GM18498 (cell line): ENCODE results near the gene DSG4.
A peak's percentile ranks its signal among the peaks of the same experiment; 100 is the strongest.

Source experiments
- ATAC-seq: cut with Tn5 transposase; IDR thresholded peaks from one replicate; pipeline ENCODE4 v1.9.1; 2021; ENCODE audit warnings: mild to moderate bottlenecking, moderate library complexity; ENCODE audit not compliant: unreplicated experiment

DSG4 gene

DNA sequence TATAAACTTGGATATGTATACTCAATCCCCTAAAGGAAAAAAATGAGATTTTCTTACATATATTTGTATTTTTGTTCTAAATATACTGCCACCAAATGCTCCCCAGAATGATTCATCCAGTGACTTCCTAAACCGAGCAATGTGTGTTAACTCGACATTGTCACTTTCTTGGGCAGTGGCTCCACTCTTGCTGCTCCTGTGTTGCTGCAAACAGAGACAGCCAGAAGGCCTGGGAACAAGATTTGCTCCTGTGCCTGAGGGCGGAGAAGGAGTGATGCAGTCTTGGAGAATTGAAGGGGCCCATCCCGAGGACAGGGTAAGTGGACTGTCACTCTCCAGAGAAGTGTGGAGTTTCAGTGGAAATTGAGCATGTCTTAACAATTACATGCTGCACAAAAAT lies 32.7 kb downstream of the DSG4 start:
- ATAC-seq = no peak

- ATAC-seq = no peak
Observed at GRCh38 chr18:31410716-31411483, 34.3 kb downstream of the DSG4 start.

DNA sequence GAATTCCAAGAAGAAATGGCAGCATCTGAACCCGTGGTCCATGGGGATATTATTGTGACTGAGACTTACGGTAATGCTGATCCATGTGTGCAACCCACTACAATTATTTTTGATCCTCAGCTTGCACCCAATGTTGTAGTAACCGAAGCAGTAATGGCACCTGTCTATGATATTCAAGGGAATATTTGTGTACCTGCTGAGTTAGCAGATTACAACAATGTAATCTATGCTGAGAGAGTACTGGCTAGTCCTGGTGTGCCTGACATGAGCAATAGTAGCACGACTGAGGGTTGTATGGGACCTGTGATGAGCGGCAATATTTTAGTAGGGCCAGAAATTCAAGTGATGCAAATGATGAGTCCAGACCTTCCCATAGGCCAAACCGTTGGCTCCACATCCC lies 36.6 kb downstream of the DSG4 start:
- no peak for ATAC-seq

GRCh38 chr18:31417850-31418249 lies 41.3 kb downstream of the DSG4 start:
- no peak for ATAC-seq

DNA sequence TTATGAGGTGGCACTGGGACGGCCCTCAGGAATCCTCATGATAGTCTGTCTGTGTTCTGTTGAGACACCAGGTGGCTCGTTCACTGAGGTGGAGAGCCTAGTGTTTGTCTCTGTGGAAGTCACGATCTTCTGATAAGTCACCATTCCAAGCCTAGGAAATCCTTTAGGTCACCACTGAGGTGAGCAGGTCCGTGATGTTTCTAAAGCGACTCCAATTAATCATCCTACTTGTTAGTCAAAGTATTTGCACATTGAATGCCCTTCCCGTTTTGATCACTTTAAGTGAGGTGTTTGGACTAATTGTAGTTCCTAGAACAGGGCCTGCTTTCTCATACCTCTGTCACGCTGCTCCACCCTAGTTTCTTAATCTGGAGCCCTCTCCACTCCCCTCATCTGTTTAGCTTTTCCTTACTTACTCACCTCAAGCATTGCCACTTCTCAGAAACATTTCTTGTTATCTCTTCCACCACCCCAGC lies 42.9 kb downstream of the DSG4 start:
- ATAC-seq = no peak

DNA sequence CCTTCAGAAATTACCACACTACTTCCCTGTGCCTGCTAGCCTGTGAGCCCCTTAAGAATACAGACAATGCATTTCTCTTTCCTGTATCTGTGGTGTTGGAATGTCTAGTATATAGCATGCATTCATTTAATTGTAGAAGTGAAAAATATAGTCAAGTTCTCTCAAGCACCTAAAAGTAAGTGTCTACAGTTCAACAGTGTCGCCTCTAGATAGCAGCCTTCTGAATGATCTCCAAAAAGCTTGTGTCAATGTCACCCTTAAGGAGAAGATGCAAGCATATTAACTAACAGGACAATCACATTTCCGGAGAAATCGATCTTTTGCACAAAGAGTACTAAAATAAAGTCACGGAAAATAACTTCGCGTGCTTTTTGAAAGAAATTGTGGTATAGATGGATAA lies 43.5 kb downstream of the DSG4 start:
- ATAC-seq = no peak

DNA sequence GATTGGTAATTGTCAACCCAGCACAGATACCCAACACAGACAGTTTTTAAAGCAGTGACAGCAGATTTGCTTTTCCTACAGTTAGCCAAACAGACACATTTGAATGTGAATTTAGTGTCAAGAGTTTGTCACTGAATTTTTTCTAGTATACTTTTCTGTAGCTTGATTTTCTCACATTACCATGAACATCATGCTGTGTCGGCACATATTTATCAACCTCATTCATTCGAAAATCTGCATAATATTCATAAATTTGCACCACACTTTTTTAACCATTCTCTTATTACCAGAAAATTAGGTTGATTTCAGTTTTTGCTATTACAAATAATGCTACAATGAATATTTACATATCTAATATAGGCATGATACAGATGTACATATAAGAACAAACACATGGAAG lies 43.9 kb downstream of the DSG4 start:
- no peak for ATAC-seq

DNA sequence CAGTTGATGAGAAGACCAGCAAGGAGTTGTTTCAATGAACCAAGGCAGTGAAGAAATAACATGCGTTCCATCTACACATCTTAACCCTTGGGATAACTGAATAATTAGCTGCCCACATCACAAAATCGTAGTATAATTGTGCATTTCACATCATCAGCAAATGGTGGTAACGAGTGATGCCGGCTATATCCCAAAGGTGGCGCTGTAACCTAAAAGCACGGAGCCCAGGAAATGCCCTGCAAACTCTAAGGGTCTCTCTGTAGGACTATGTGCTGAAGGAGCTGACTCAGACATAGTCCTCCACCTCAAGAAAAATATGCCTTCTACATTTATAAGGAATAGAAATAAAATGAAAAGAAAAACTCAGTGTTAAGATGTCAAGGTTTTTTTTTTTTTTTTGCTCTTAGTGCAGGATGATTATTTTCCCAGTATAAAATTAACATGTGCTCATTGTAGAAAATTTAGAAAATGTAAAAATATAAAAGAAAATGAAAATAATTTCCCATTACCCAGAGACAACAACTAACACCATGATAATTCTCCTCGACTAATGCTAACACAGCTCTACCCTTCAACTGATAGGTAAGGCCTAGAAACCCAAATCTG lies 47.9 kb downstream of the DSG4 start:
- ATAC-seq = peak; percentile 68

DNA sequence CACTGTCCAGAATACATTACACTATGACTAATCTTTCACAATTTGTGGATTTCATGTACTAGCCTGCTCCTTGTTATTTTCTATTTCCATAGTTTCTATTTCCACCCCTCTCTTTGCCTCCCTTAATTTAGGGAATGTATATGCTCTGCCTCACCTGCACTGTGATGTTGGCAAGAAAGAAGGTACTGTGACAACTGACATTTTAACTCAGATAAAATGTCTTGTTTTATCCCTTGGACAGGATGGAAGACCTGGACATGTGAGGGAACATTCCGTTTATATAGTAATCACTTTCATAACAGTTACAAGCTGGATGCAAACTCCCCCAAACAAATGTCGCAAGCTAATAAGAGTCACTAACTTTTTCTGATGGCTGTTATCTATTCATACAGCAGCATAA lies 49.4 kb downstream of the DSG4 start:
- no peak for ATAC-seq

GRCh38 chr18:31426871-31427406 lies 50.4 kb downstream of the DSG4 start:
- ATAC-seq = no peak

DNA sequence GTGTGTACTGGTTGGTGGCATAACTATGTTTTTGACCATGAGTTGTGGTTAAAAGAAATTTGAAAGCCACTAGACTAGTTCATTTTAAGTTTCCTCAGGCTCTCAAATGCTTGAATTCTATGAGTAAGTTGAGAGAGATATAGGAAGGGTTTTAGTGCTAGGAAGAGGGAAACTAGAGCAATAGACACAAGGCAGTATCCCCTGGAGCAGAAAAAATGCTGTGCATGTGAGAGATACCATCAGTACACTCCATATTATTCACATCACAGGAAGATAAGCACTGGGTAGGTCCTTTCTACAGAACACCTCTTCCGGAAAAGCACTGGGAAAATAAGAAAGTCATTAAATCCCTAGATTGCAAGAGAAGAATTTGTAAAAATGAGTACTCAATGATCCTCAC lies 51.6 kb downstream of the DSG4 start:
- no peak for ATAC-seq

DNA sequence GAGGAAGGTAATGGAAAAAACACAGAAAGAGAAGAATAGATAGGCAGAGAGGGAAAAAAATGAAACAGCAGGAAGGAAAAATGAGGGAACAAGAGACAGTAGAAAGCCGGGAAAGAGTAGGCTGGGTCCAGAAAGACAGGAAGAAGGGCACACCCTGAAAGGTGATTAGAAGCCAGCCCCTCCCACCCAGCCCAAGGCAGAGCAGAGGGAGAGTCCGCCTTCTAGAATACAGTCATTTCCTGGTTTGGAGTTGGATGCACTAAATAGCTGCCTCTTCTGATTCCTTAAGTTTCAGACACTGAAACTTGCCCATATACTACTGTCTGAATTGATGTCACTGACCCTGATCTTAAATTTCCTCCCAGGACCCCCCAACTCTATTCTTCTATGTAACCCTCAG lies 53.0 kb downstream of the DSG4 start:
- ATAC-seq = no peak

DNA sequence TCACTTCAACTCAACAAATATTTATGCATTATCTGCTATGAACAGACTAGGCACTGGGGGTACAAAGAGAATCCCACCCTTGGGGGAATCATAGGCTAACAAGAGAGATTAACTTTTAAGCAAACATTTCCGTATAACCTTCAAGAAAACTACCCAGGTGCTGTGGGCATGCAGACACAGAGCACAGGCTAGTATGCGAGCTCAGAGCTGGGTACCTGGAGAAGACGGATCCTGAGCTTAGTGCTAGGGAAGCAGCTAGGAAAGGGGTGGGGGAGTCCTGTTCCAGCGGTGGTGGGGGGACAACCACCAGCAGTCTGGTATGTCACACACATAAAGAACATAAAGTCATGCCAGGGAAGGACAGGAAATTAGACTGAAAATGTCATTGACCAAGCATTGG lies 53.5 kb downstream of the DSG4 start:
- ATAC-seq = no peak

DNA sequence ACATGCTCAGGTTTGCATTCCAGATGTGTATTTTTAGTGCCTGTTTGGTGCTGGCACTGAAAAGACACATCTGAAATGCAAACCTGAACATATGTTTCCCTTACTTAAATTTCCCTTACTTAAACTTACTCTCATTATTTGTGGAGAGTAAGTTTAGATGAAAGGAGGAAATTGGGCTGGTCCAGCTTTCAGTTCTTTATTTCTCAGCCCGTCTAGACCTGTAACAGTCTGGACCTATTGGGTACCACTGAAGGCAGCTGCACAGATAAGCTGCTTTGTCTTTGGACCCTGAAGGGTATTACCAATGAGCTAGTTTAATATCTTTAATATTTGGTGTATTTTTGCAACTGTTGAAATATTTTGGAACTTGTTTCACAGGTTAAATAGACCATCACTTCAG lies 54.0 kb downstream of the DSG4 start:
- no peak for ATAC-seq

- ATAC-seq = no peak
Observed at GRCh38 chr18:31432316-31432715, 55.7 kb downstream of the DSG4 start.

GRCh38 chr18:31436825-31437224 lies 60.2 kb downstream of the DSG4 start:
- no peak for ATAC-seq

GRCh38 chr18:31438402-31438801 lies 61.8 kb downstream of the DSG4 start:
- peak; percentile 48 for ATAC-seq

- no peak for ATAC-seq
Observed at GRCh38 chr18:31439807-31440325, 63.3 kb downstream of the DSG4 start.

DNA sequence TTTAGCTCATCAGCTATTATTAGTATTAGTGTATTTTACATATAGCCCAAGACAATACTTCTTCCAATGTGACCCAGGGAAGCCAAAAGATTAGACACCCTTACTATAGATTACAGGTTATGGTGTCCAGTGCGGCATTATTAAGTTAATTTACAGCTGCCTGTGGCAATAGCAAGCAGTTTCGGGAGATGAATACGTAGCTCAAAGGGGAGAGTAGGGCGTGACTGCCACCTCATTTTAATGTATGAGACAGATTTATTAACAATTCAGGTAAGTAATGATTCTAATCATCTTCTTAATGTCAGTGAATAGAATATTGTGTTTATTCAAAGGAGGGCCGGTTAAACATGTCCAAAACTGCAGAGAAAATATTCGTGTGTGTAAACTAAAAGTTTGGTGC lies 64.2 kb downstream of the DSG4 start:
- ATAC-seq = no peak

GRCh38 chr18:31441493-31441892 lies 64.9 kb downstream of the DSG4 start:
- ATAC-seq = no peak

DNA sequence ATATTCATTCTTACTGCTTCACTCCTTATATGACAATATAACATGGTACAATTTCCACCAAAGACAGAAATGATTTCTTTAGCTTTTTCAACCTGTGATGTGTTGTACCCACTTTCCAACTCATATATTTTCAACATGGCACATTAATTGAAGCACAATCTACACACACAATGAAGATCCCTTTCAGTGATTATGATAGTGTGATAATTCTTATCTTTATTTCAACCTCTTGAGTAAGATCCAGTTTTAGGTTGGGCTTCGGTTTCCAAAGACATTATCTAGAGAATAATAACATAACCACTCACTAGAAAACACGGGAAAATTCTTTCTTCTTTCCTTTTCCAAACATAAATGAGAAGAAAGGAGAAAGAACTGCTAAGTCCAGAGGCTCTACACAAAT lies 67.6 kb downstream of the DSG4 start:
- no peak for ATAC-seq

- no peak for ATAC-seq
Observed at GRCh38 chr18:31445908-31446307, 69.3 kb downstream of the DSG4 start.
